IPS-NIHi7 (cell line): ENCODE results near the gene PXK.

Experiments used
- DNase-seq: peaks from one replicate; pipeline ENCODE4 v3.0.0; 2012; ENCODE audit warnings: mixed read lengths; ENCODE audit errors: extremely low spot score

The PXK gene

DNA sequence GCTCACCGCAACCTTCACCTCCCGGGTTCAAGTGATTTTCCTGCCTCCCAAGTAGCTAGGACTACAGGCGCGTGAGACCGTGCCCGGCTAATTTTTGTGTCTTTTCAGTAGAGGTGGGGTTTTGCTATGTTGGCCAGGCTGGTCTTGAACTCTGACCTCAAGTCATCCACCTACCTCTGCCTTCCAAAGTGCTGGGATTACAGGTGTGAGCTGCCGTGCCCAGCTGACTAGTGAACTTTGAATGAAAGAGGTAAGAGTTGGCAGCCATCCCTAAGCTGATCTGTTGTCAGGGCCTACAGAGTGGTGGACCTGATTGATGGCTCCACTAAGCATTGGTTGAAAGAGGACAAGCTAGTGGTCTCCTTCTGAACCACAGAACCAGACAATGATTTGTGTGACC lies 15.3 kb downstream of the PXK start:
- no peak for DNase-seq

DNA sequence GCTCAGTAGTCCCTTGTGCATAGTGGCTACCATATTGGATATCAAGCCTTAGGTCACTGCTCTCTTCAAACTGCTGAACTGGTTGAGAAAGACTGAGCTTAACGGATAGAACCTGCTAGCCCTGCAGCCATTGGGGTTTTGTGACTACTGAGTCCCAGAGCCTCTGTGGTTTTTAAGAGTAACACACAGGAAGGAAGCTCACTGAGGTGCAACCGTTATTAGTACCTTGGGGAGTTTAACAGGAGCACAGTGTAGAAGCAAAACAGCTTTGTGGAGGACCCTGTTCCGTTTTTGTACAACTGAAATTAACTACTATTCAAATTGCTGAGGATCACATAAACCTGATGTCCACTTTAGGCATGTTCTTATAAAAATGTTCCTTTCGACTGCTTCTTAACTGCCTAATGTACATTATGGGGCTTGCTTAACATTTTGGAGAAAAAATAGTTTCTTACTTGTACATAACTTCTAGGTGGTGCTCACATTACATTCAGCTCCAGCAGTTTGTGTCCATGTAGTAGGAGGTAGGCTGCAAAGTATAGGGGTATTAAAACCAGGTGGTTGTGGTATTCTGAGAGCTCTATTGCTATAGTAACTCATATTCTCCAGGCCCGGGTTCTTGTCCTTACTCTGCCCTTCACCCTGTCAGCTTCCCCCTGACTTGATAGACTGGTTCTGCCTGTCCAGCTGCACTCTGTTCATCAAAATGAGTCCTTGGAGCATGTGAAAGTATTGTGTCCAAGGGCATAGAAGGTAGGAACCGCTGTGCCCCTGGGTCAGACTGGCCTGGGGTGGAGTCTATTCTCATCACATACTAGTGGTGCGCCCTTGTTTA lies 17.3 kb downstream of the PXK start:
- DNase-seq: no peak

DNA sequence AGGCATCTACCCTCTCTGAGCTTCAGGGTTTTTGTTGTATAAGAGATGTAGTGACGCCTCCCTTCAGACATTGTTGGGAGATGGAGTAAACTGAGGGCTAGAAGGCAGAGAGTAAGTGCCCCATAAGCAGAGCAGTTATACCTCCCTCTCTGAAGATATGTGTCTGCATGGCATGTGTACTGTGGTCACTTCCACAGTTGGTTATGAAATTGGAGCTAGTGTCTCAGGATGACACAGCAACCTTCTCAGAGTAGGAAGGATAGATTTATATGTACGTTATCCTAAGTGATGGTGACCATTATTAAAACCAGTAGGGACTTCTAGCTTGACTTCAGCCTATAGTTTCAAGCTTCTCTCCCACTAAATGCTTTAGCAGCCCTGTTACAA lies 17.9 kb downstream of the PXK start:
- no peak for DNase-seq

DNA sequence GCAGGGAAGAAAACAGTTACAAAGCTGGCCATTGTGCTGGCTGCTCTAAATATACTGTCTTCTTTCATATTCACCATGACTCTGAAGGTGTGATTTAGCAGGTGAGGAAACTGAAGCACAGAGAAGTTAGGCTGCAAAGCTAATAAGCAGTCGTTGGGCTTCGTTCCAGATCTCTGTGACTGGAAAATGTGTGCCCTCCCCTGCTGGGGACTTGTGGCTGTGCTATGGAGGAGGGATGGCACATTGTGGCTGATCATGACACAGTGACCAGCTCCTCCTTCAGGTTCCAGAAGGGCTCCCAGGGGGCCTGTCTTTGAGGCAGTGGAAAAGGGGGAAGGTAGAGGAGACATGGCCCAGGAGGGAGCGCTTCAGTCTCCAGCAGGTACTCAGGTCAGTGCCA lies 19.2 kb downstream of the PXK start:
- peak; percentile 25 for DNase-seq

DNA sequence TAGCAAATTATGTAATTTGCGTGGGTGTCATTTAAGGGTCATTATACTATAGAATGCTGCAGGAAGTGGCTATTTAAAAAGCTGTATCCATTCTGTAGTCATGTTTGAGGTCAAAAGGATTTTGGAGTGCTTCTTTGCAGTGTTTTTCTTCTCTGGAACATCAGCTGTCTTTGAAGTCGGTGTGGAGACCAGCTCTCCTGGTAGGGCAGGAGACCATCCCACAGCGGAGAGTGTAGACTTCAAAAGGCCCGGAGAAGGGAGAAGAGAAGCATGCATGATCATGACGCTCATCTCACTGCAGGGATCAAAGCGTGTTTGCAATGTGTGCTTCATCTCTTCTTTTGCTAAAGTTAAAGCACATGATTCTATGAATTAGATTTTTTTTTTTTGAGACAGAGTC lies 19.9 kb downstream of the PXK start:
- no peak for DNase-seq

DNA sequence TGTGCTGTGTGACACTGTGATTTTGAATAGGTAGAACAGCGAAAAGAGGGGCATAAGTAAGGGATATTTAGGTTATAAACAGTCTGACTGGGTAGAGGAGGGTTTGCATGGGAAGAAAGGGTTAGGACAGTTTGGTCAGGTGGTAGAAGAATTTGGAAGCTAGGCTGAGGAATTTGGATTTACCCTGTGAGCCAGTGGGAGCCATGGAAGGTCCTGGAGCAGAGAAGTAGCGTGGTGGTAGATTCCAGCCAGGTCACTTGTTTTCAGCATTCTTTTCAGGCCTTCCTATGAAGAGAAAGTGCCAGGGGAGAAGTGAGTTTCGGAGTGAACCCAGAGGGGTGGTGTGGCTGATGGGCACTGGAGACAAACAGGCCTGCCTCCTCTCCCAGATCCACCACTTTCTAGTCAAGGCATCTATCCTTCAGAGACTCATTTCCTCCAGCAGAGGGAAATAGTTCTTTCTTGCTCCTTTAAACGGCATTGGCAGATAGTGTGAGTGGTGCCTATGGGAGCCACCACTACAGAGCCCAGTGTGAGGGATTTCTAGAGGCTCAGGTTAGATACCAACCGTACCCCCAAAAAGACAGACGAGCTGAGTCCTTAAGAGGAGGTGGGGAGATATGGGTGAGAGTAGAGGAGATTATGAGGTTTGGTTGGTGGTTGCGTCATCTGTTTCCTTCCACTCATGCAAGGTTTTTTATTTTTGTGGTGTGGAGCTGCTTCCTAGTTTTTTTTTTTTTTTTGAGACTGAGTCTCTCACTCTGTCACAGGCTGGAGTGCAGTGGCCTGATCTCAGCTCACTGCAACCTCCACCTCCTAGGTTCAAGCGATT lies 21.2 kb downstream of the PXK start:
- DNase-seq: no peak

DNA sequence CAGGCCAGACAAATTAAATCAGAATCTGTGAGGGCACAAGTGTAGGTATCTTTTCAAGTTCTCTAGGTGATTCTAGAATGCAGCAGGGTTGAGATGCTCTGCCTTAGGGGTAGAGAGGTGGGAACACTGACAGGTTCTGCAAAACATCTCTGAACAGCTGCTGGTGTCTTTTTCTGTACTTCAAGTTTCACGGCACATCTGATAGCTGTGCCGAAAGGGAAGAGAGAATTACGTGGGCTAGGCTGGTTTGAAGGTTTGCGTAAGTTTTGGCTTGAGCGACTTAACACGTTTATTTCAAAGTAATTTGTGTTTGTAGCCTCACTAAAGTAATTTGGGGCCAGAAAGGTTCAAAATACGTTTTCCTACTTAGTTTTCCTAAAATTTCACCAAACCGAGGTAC lies 22.5 kb downstream of the PXK start:
- no peak for DNase-seq

DNA sequence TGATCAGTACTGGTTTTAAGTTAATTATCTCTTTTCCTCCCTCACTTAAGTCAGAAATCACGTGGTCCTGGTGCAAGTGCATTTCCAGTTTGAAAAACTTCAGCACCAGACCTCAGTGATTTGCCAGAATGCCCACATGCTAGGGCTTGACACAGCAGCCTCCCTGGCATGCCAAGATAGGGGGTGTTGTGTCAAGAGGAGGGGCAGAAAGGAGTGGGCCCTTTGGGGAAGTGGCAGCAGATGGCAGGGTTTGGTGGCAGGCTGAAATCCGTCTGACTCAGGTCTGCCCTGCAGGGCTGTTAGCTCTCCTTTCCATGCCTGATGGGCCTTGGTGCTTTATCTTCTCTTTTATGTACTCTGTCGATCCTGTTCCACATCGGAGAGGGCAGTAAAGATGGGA lies 23.4 kb downstream of the PXK start:
- DNase-seq: no peak

DNA sequence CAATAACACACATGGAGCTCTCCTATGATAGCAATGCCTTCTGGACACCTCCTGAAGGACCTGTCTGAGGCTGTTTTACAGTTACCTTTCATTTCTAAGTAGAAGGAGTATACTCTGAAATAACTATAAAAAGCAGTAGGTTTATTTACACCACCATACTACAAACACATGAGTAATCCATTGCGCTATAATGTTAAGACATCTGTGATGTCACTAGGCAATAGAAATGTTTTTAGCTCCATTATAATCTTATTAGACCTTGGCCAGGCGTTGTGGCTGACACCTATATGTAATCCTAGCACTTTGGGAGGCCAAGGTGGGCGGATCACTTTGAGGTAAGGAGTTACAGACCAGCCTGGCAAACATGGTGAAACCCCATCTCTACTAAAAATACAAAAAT lies 24.7 kb downstream of the PXK start:
- DNase-seq: no peak

DNA sequence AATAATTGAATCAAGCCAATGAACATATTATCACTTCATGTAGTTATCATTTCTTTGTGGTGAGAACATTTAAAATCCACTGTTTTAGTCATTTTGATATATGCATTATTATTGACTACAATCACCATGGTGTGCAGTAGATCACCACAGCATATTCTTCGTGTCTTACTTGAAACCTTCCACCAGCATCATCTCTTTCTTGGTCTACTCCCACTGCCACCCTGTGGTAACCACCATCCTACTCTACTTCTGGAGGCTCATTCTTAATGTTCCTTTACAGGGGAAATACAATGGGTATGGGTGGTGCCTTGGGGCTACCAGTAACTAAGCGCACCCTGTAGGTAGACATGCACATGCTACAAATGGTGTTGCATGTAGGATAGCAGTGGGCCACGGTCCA lies 25.4 kb downstream of the PXK start:
- DNase-seq: no peak

DNA sequence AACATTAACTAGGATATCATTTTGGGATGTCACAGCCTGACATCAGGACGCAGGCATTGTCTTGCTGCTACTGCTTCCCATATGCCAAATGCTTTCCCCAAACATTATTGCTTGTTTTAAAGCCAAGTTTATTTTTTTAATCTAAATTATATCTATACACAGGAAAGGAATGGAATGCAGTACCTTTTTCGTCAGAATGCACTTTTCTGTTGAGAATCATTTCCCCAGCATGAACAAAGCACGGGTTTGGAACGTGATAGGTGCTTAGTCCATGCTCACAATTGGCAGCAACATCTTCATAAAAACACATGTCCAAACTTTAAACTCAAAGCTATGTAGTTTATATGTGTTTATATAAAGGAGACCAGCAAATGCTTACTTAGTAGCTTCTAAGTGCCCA lies 26.1 kb downstream of the PXK start:
- DNase-seq: no peak

DNA sequence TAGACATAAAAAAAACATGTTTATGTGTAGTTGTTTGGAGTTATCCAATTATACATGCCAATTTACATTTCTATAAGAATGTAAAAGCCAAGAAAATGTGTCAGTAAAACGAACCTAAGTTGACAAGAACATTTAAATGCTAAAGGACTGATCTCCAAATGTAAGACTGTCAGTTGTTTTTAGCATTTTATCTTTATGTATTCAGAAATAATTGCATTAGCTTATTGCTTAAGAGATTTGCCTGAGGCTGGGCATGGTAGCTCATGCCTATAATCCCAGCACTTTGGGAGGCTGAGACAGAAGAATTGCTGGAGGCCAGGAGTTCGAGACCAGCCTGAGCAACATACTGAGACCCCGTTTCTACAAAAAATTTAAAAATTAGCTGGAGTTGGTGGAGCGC lies 26.9 kb downstream of the PXK start:
- no peak for DNase-seq

DNA sequence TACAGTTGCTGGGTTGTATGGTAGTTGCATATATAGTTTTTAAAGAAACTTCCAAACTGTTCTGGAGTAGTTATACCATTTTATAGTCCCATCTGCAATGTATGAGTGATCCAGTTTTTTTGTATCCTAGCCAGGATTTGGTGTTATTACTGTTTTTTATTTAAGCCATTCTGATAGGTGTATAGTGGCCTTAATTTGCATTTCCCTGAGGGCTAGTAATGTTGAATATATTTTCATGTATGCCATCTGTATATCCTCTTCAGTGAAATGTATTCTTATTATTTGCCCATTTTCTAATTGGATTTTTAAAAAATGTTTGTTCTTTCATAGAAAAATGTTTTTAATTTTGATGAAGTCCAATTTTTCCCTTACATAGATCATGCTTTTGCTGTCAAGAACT lies 29.2 kb downstream of the PXK start:
- DNase-seq: no peak

DNA sequence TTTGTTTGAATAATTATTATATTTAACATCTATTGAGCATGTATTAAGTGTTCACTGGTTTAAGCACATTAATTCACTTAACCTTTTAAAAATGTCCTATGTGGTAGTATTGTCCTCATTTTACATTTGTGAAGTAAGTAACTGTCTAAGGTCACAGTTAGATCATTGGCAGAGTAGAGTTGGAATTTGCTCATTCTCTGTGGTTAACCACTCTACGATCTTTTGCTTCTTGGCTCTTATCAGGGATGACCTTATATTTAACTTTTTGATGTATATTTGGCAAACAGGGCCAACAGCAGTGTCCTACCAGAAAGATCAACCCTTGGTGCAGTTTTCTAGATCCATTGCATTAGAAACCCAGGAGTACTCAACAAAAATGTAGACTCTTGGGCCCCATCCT lies 34.0 kb downstream of the PXK start:
- DNase-seq: no peak

DNA sequence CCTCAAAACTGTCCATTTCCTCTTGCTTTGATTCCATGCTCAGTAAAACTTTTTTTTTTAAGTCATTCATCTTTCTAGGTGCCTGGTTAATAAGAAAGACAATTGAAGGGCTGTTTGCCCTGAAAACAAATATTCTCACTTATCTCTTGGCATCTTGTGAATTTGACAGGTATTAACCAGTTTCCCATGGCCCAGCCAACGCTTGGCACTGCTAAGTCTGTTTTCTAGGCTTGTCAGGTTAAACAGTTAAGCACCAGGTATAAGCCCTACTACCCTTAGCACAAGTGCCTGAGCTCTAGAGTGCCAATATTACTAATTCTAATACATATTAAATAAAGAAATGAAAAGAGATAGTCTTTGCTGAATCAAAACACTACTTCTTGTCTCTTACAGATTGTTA lies 36.3 kb downstream of the PXK start:
- DNase-seq: no peak

DNA sequence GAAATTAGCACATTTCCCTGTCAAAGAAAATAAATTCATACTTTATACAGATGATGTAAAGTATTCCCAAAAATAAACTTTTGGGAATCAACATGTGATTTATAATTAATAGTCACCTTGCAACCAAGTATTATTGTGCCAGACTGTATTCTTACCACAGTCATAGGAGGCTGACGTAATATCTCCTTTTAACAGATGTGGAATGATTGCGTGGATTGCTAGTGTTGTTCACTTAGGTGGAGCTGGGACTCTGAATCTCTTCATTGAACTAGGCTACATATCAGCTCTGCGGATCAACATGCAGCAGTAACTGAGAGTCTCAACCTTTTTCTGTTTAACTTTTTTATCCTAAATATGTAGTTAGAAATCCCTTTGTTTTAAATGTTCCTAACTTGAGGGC lies 37.2 kb downstream of the PXK start:
- no peak for DNase-seq

DNA sequence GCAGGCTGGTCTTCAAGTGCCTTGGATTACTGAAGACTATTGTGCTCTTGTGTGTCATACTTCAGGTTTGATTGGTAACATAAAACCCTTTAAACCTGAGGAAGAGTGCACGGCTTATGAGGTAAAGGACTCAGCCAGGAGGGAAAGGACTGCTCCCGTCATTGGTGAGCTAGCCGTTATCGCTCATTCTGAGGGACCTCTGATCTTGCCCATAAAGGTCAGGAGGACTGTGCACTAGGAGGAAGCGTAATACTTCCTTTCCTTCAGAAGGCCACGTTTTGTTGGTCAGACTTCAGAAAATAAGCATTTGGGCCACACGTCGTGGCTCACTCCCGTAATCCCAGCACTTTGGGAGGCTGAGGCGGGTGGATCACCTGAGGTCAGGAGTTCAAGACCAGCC lies 37.7 kb downstream of the PXK start:
- no peak for DNase-seq

DNA sequence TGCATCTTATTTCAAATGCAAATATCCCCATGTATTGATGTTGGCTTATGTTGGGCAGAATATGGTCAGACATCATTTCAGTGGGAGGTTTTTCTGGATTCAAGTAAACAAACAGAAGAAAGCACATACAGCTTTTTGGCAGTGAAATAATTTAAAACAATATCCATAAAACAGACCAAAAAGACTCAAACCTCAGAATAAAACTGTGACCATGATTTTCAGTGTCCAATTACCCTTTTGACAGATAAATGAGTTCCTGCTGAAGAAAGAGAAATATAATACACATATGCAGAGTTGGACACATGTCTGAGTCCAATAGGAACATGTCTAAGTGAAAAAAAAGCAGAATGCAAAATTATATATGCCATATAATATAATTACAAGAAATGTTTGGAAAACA lies 39.1 kb downstream of the PXK start:
- DNase-seq: no peak

DNA sequence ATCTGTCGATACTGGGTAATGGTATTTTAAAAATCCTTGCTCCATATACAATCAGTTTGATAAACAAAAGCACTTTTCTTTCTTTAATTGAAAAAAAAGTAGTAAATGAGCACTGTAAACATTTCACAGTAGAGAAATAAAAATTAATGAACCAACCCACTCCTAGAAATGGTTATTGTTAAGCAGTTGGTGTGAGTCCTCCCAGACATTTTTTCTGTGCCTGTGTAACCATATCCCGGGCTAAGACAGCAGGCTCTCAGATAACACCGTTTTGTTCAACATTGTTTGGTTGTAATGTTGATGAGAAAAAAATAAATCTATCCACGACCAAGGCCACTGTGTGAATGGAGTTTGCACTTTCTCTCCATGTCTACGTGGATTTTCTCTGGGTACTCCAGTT lies 42.6 kb downstream of the PXK start:
- no peak for DNase-seq

DNA sequence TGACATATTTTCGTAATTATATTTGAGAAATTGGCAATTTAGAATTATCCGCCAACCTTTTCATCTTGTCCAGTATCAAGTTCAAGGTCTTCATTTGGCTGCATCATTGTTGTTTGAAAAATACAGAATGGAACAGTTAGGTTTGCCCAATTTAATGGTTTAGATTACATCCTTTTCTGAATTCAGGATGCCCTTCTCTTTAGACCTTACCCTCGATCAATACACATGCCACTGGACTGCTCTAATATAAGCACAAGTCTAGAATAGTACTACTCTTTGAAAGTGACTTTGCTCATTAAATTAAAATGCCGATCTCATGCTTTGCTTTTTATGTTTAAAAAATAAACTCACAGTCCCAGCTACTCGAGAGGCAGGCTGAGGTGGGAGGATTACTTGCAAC lies 44.5 kb downstream of the PXK start:
- no peak for DNase-seq

DNA sequence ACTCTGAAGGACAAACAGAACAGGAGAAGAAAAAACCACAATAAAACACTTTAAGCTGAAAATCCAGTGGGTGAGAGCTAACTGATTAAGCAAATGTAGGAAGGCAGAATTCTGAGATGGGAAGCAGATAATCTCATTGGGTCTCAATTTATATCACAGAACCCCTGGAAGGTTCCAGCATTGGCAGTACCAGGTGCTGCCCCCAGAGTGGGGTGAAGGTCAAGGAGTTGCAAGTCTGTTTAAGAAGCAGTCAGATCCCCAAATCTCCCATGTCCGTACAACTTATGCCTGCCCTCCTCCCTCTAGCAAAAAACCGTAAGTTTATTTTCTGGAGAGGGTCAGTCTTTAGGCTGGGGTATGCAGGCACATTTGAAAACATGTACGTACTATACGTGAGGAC lies 45.1 kb downstream of the PXK start:
- DNase-seq: no peak

DNA sequence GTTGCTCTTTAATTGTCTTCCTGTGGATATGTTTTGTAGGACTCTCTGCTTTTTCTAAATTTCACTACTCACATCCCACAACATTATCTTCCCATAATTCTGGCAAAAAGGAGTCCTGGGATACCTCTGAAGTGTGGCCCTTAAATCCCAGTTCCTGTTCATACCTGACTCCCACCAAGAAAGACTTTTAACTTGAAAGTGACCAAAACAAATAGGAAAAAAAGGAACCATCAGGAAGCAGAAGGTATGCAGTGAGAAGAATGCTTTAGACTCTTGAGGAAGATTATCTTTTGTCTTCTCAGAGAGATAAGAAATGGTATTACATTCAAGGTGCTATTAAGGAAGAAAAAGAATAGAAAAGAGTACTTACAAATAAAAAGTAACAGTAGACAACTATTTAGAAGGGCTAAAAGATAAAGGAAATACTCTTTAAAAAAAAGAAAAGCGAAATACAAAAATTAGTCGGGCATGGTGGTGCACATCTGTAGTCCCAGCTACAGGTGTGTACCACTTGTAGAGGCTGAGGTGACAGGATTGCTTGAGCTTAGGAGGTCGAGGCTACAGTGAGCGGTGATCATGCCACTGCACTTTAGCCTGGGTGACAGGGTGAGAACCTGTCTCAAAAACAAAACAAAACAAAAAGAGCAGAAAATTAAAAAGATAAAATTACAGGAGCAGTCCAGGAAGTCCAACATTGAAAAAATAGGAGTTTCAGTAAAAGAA lies 46.8 kb downstream of the PXK start:
- no peak for DNase-seq

DNA sequence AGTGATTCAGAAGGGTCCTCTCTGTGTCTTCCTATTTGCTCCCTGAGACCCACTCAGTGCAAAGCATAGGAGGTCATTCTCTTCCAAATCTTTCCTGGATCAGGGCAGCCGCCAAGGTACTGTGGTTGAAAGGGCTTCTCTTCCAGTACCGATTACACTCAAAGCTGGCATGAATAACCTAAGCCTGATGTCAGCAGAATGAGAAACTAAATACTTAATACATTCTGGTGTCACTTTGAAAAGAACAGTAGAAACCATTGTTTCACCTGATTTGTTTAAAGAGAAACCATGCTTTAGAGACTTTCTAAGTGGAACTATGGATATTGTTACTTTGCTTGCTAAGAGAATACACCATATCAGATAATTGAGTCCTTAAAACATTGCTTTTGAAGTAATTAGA lies 50.8 kb downstream of the PXK start:
- no peak for DNase-seq
